ENCODE measurements around the gene AKAP13.

AKAP13 gene

GRCh38 chr15:85672332-85673084 is 292.1 kb downstream of the AKAP13 start:
- DNase-seq (ENCODE audit: low read depth) = no peak

GRCh38 chr15:85673326-85673725 is 292.9 kb downstream of the AKAP13 start:
- no peak for DNase-seq (ENCODE audit: low read depth)

DNA sequence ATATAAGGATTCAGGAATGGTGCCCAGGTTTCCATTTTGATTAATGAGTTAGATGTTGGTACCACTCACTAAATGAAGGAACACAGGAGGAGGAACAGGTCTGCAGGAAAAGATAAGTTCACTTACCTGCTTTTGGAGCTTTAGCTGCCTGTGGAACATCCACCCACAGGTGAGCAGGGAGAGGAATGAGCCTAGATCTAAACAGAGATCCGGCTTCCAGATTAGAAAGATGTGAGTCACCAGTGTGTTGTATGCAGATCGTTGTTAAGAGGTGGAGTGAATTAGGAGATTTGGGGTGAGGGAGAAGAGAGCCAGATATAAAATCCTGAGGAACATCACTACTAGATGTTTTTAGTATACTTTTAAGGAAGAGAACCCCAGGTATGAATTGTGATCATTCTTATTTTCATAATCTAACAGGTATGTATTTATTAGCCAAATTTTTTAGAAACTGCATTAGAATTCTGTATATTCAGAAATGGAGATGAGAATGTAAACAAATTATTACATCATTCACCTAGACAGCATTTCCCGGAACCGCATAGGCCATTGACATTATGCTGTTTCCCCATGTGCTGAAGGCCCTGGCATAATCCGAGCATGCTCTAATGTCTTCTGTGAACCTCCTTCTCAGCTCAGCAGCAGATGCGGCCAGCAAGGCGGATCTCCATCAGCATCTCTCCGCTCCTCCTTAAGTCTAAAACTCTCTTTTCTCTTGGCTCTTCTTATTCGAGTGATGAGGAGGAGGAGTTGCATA is 296.1 kb downstream of the AKAP13 start:
- DNase-seq (ENCODE audit: low read depth) = no peak

DNA sequence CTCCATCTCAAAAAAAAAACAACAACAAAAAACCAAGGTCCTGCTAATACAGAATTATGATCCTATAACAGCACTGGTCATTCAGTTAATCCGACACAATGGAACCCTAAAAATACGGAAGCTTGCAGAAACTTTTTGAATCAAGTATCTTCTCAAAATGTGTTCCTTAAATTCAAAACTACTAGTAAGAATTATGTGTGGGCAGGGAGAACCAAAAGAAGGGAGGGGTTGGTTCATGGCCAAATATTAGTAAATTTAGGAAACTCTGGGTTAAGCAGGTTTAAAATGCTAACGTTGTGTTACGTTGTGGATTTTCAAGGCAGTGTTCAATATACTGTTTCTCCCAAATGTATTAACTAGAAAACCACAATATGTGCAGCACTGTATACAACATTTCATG is 298.8 kb downstream of the AKAP13 start:
- no peak for DNase-seq (ENCODE audit: low read depth)

DNA sequence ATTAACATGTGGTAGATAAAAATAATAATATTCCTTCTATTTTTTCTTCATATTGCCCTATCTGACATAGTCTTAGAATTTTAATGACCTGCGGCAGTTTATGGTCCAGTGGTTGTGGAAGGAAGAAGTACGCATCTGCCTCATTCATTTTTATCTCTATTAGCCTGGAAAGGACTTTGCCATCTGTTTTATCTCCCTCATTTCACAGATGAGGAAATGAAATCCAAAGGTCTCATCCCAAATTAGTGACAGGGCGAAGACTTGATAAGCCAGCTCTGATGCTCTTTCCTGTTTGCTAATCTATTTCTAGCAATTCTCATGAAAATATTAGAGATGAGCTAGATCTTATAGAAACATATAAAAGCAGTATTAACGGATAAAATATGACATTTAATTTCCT is 301.0 kb downstream of the AKAP13 start:
- DNase-seq (ENCODE audit: low read depth) = no peak

DNA sequence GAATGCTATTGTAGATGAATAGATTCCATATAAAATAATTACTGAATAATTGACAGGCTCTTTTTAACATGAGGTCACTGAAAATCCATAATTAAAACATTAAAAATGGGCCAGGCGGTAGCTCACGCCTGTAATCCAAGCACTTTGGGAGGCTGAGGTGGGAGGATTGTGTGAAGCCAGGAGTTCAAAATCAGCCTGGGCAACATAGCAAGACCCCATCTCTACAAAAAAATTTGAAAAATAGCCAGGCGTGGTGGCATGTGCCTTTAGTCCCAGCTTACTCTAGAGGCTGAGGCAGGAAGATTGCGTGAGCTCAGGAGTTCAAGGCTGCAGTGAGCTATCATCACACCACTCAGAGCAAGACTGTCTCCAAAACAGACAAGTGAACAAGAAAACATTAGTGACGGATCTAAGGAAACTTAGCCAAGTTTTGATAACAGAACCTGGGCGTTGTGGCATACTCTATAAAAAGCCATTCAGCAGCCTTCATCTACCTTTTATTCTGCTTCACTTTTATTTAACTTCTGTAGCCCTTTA is 303.8 kb downstream of the AKAP13 start:
- DNase-seq (ENCODE audit: low read depth) = no peak

GRCh38 chr15:85685356-85685755 is 305.0 kb downstream of the AKAP13 start:
- DNase-seq (ENCODE audit: low read depth) = no peak

DNA sequence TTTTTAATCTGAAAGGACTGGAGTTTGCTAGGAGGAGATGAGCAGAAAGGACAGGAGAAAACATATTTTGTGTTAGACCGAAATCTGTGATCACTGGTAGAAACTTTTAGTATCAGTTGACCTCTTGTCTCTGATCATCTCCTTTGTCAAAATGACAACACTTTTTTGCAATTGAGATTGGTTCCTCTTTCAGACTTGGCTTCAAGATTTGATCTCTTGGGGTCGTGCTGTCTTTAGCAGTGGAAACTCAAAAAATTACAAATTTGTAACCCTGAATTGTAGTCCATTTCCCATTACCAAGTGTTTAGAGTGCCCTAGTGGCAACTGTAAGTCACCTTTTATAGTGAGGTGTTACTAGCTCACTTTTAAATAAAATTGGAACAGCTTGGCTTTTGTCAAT is 306.9 kb downstream of the AKAP13 start:
- DNase-seq (ENCODE audit: low read depth) = no peak

DNA sequence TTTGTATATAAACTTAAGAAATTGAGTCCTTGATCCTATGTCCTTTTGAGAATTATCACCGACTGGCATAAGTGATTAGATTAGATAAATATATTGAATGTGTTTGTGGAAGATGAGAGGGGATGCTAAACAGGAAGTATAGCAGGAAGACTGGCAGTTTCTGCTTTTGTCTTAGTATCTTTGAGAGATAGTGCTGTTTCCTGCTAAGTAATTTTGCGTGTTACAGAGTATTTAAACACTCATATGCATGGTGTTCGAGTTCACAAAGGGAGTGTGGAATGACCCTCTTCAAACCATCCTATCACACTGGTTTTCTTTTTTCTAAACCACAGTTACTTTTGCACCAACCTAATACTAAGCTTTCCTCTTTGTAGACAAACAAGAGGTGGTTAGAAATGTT is 308.3 kb downstream of the AKAP13 start:
- no peak for DNase-seq (ENCODE audit: low read depth)

DNA sequence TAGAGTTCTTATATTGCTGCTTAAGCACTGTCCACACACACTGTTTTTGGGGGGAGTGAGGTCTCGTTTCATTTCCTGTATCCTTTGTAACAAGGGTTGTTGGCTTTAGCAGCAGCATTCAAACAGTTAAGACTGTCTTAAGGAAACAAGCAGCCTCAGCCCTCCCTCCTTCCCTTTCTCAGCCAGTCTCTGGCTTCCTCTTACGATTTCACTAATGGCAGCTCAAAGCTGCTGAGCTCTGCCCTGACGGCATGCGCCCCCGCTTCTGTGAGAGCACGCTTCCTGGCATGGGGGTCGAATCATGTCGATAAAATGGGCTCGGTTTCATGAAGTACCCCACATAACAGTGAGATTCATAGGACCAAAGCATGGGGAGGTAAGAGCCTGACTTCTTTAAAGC is 309.3 kb downstream of the AKAP13 start:
- DNase-seq (ENCODE audit: low read depth) = peak; percentile 54

DNA sequence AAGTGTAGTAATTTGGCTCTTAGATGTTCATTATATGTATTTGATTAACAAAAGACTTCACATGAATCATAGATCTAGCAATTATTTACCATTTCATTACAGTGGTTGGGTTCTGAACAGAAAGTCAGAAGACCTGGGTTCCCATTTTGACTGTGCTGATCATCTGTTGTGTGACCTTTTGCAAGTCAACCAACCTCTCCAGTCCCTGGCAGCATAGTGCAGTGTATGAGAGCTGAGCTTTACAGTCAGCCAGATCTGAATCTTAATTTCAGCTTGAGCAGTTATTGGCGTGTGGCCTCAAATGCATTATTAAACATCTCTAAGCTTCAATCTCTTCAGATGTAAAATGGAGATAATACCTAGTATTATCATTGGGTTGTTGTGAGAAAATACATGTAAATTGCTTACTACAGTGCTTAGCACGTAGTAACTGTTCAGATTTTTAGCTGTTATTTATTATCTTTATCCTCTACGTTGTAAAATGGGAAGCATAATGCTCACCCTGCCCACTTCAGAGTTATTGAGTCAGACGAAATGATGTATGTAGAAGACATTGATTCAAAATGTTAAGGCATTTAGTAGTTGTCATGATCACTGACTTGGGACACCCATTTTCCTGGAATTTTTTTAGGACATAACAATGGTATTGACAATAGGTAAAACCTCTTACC is 310.3 kb downstream of the AKAP13 start:
- no peak for DNase-seq (ENCODE audit: low read depth)

GRCh38 chr15:85691350-85692240 is 311.2 kb downstream of the AKAP13 start:
- no peak for DNase-seq (ENCODE audit: low read depth)

DNA sequence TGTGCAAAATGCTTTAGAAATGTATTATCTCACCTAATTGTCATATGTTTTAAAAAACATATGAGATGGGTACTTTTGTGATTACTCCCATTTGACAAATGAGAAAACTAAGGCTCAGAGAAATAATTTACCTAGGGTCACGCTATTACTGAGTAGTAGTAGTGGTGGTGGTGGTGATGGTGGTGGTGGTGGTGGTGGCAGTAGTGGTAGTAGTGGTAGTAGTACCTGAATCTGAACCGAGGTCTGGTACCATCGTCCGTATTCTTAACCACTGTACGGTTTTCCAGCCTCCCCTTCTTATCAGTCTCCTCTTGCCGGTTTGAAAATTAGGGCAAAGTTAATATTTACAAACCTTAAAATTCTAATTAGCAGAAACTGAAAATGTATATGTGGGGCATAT is 311.9 kb downstream of the AKAP13 start:
- DNase-seq (ENCODE audit: low read depth) = no peak

- DNase-seq (ENCODE audit: low read depth) = no peak
Observed at GRCh38 chr15:85692873-85693272, 312.5 kb downstream of the AKAP13 start.

DNA sequence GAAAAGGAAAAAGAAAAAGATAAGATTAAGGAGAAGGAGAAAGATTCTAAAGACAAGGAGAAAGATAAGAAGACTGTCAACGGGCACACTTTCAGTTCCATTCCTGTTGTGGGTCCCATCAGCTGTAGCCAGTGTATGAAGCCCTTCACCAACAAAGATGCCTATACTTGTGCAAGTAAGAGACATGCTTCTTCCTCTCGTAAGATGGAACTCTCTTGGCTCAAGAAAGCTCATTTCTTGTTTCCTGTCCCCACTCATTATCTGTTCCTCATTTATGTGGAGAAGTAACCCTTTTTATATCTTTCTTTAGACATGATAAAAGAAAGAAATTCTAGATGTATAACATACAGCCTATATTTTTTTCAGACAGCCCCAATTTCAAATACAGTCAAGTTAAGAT is 312.9 kb downstream of the AKAP13 start:
- no peak for DNase-seq (ENCODE audit: low read depth)

- DNase-seq (ENCODE audit: low read depth) = no peak
Observed at GRCh38 chr15:85694091-85694490, 313.7 kb downstream of the AKAP13 start.

DNA sequence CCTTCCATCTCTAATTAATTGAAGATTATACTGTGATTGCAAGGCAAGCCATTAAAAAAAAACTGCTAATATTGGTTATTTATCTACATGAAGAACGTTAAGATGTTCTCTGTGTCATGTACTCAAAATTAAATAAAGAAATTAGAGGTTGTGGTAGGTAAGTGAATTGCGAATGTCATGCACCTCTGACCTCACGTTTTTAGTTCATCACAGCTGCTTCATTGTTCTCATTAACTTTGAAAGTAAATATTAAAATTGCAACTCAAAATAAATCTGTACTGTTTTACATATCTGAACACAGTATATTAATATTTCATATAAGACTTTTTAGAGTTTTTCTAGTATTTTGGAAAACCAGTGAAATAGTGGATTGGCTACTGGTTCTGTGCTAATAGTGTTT is 320.4 kb downstream of the AKAP13 start:
- DNase-seq (ENCODE audit: low read depth) = no peak

- DNase-seq (ENCODE audit: low read depth) = no peak
Observed at GRCh38 chr15:85702321-85703101, 322.1 kb downstream of the AKAP13 start.

DNA sequence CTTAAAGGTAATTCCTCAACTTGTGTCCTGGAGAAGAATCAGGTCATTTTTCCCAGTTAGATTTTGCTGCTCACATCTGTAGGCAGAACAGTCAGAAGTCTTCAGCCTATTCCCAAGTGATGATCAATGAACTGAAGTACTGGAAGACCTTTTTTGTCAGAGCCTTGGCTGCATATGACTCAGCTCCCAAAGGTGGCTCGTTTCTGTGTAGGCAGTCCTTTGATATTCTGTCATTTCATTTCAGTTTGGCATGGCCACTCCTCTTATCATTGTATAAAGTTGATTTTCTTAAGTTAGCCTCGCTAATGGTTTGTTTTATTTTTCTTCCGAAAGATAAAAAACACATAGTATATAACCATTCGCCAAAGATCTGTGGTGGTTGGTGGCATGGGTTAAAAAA is 323.7 kb downstream of the AKAP13 start:
- no peak for DNase-seq (ENCODE audit: low read depth)

DNA sequence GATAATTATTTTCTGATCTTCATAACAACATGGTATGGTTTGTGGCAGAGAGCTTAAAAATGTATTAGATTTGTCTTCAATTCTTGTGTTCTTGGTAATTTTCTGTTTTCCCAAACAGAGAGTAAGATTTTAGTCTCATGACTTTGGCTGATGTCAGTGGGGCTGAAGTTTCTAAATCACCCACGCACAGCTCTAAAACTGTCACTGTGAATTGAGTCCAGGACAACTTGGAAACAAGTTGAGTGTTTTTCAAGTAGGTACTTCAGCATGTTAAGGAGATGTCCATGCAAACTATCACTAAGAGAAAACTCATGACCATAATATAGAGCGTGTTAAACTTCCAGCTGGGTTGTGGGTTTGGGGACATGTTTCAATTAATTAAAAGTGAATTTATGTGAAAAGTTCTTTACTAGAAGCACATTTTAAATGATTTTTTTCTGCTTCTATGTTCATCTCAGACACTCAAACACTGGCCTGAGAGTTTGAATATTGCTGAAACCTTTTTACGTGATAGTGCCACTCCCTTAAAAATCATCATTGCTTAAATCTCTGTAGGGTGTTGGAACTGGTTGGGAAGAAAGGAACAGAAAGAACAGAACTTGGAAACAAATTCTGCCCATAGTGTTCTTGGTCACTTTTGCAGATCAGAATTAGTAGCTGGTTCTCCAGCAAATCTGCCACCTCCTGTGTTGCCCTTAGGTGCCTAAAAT is 324.5 kb downstream of the AKAP13 start:
- no peak for DNase-seq (ENCODE audit: low read depth)
